ENCODE results near the gene KCNG2. TPM values are rescaled to one million over a fixed set of nuclear protein-coding genes. Genes with fewer than 3 reads are reported as not detected.

KCNG2 gene
- total and polyA plus RNA-seq, 2 experiments from 2014 or later, result not detected

- Histone ChIP-seq H3K4me1 (ENCODE audit: insufficient read depth) (no peaks in the 10 kb centered on the region), H4K20me1 (ENCODE audit: insufficient read depth, poor library complexity, severe bottlenecking) (no peaks in the 10 kb centered on the region), H3K9me2 (replicated peaks; ENCODE audit: insufficient read depth) (no peaks in the 10 kb centered on the region), H3K4me3 (no peak overlapping the region), H3K27ac (no peak overlapping the region), H2AFZ (no peak overlapping the region), H3K9me3 (ENCODE audit: low read depth) (no peaks in the 10 kb centered on the region), H3K27me3 (no peaks in the 10 kb centered on the region), H3K79me2 (no peaks in the 10 kb centered on the region), H3K36me3 (replicated peaks; ENCODE audit: insufficient read depth, low read depth) (no peaks in the 10 kb centered on the region), H3K4me2 (no peak overlapping the region)
- DNase-seq (ENCODE audit: low spot score), result no peak
- WGBS (ENCODE audit: low lambda C conversion rate, missing lambda C conversion rate), result 98% methylated on average over 23 of the region's 25 CpGs
- no peak for TF ChIP-seq EZH2phosphoT487 (IDR thresholded peaks at IDR 0.05; ENCODE audit: low read depth, severe bottlenecking, unreplicated experiment)
- no peak for TF ChIP-seq EZH2 (IDR thresholded peaks at IDR 0.05; ENCODE audit: borderline replicate concordance)
- TF ChIP-seq, protein P1, sequence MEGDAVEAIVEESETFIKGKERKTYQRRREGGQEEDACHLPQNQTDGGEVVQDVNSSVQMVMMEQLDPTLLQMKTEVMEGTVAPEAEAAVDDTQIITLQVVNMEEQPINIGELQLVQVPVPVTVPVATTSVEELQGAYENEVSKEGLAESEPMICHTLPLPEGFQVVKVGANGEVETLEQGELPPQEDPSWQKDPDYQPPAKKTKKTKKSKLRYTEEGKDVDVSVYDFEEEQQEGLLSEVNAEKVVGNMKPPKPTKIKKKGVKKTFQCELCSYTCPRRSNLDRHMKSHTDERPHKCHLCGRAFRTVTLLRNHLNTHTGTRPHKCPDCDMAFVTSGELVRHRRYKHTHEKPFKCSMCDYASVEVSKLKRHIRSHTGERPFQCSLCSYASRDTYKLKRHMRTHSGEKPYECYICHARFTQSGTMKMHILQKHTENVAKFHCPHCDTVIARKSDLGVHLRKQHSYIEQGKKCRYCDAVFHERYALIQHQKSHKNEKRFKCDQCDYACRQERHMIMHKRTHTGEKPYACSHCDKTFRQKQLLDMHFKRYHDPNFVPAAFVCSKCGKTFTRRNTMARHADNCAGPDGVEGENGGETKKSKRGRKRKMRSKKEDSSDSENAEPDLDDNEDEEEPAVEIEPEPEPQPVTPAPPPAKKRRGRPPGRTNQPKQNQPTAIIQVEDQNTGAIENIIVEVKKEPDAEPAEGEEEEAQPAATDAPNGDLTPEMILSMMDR (IDR thresholded peaks at IDR 0.05; ENCODE audit: poor library complexity), result no peak
These were observed 120.3 kb downstream of the KCNG2 start for GRCh38 chr18:79917853-79918614.

DNA sequence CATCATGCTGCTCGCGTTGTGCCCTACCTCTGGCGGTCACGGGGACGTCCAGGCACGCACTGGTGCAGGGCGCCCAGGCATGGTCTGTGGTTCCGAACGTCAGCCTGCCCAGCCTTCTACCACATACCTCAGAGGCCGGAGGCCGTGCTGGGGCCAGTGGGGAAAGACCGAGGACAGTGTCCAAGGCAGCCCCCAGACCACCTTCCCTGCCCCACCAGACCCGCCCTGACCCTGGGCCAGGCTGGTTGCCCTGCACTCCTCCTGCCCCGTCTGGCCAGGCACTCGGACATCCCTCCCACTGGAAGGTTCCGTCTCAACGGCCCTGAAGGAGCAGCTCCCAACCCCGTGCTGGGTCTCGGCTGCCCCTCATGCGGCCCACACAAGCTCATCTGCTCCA, 120.9 kb downstream of the KCNG2 start:
- DNase-seq (ENCODE audit: low spot score), result no peak
- Histone ChIP-seq H3K27ac (no peak overlapping the region), H4K20me1 (ENCODE audit: insufficient read depth, poor library complexity, severe bottlenecking) (no peaks in the 10 kb centered on the region), H3K4me2 (no peak overlapping the region), H3K27me3 (no peaks in the 10 kb centered on the region), H2AFZ (no peak overlapping the region), H3K9me3 (ENCODE audit: low read depth) (no peaks in the 10 kb centered on the region), H3K4me3 (no peak overlapping the region), H3K4me1 (ENCODE audit: insufficient read depth) (no peaks in the 10 kb centered on the region), H3K36me3 (replicated peaks; ENCODE audit: insufficient read depth, low read depth) (no peaks in the 10 kb centered on the region), H3K79me2 (no peaks in the 10 kb centered on the region), H3K9me2 (replicated peaks; ENCODE audit: insufficient read depth) (no peaks in the 10 kb centered on the region)
- WGBS (ENCODE audit: low lambda C conversion rate, missing lambda C conversion rate), result 99% methylated on average over 18 of the region's 20 CpGs
- no peak for TF ChIP-seq EZH2phosphoT487 (IDR thresholded peaks at IDR 0.05; ENCODE audit: low read depth, severe bottlenecking, unreplicated experiment)
- TF ChIP-seq, protein P1 (IDR thresholded peaks at IDR 0.05; ENCODE audit: poor library complexity), result no peak
- TF ChIP-seq EZH2 (IDR thresholded peaks at IDR 0.05; ENCODE audit: borderline replicate concordance), result no peak

GRCh38 chr18:79919089-79919488, 121.4 kb downstream of the KCNG2 start:
- no peaks in the 10 kb centered on the region for H3K79me2 ChIP-seq
- no peaks in the 10 kb centered on the region for H3K27me3 ChIP-seq
- DNase-seq (ENCODE audit: low spot score), result no peak
- H3K9me3 ChIP-seq (ENCODE audit: low read depth), result no peaks in the 10 kb centered on the region
- H3K4me3 ChIP-seq, result no peak overlapping the region
- H3K9me2 ChIP-seq (replicated peaks; ENCODE audit: insufficient read depth), result no peaks in the 10 kb centered on the region
- H4K20me1 ChIP-seq (ENCODE audit: insufficient read depth, poor library complexity, severe bottlenecking), result no peaks in the 10 kb centered on the region
- WGBS (ENCODE audit: low lambda C conversion rate, missing lambda C conversion rate), result 98% methylated on average over 19 of the region's 19 CpGs
- TF ChIP-seq EZH2 (IDR thresholded peaks at IDR 0.05; ENCODE audit: borderline replicate concordance) (no peak), EZH2phosphoT487 (IDR thresholded peaks at IDR 0.05; ENCODE audit: low read depth, severe bottlenecking, unreplicated experiment) (no peak)
- TF ChIP-seq, protein P1 (IDR thresholded peaks at IDR 0.05; ENCODE audit: poor library complexity), result no peak
- no peaks in the 10 kb centered on the region for H3K36me3 ChIP-seq (replicated peaks; ENCODE audit: insufficient read depth, low read depth)
- H3K4me1 ChIP-seq (ENCODE audit: insufficient read depth), result no peaks in the 10 kb centered on the region
- no peak overlapping the region for H3K4me2 ChIP-seq
- no peak overlapping the region for H2AFZ ChIP-seq
- H3K27ac ChIP-seq, result no peak overlapping the region
